H54 (cell line): ENCODE measurements around the gene FANCE.

Source experiments
- DNase-seq: peaks from one replicate; pipeline ENCODE4 v3.0.0; 2011; ENCODE audit warnings: low spot score, mixed read lengths; ENCODE audit not compliant: insufficient read length
- FAIRE-seq: peaks from 3 replicates; lab custom pipeline; 2011; peaks lifted over from hg19 to GRCh38; lab: Jason Lieb, UNC
- POLR2A ChIP-seq: IDR thresholded peaks from 2 replicates; pipeline ENCODE4 v1.6.1; 2011; ENCODE audit warnings: low read depth, mild to moderate bottlenecking, low read length

FANCE gene

DNA sequence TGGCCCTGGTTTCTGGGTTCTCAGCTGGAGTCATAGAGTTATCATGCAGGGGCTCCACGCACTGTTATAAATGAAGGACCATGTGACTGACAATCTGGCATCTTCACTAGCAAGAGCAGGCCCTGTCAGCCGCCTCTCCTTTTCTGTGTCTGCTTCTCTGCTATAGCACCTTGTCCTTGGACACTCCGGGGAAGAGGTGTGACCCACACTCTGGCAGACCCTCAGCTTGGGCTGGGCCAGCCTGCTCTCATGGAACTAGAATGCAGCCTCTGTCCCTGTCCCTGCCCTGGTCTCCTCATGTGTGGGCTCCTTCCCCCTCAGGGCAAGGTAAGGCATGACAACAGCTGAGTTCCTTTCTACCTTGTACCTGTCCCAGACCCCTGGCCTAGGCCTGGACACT lies 10.9 kb upstream of the FANCE start:
- DNase-seq = no peak
- TF ChIP-seq POLR2A = no peak
- FAIRE-seq = no peak

DNA sequence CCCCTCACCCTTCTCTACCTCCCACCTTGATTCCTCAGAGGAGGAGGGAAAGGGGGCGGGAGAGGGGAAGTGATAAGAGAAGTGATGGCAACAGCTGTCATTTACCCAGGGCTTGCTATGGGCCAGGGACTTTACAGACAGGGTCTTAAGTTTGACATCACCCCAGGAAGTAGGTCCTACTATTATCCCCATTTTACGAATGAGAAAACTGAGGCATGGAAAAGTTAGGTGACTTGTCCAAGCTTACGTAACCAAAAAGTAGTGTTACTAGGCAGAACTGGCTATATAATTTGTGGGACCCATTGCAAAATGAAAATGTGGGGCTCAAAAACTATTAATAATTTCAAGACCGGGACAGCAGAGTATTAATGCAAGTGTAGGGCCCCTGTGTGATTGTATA lies 10.5 kb upstream of the FANCE start:
- TF ChIP-seq POLR2A = no peak
- no peak for FAIRE-seq
- no peak for DNase-seq

DNA sequence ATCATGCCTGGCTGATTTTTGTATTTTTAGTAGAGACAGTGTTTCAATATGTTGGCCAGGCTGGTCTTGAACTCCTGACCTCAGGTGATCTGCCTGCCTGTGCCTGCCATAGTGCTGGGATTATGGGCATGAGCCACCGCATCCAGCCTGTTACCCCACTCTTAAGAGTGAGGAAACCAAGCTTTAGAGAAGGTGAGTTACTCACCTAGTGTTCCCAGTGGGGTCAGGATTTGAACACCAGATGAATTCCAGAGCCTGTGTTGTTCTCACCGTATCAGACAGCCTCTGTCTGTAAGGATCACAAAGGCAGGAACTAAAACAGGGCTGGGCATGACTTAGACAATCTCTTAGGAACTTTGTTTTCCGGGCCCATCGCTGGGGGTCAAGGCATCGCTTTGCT lies 9.4 kb upstream of the FANCE start:
- DNase-seq (no peak), FAIRE-seq (no peak)
- no peak for TF ChIP-seq POLR2A

GRCh38 chr6:35443341-35444030 lies 8.7 kb upstream of the FANCE start:
- TF ChIP-seq POLR2A = no peak
- FAIRE-seq (peak; percentile 60), DNase-seq (peak; percentile 72)

- no peak for FAIRE-seq
- no peak for DNase-seq
- no peak for TF ChIP-seq POLR2A
Observed at GRCh38 chr6:35445691-35446090, 6.4 kb upstream of the FANCE start.

GRCh38 chr6:35448191-35448590 lies 3.9 kb upstream of the FANCE start:
- FAIRE-seq (no peak), DNase-seq (no peak)
- no peak for TF ChIP-seq POLR2A

GRCh38 chr6:35449287-35449881 lies 2.8 kb upstream of the FANCE start:
- TF ChIP-seq POLR2A = no peak
- FAIRE-seq = peak; percentile 58
- peak; percentile 72 for DNase-seq

DNA sequence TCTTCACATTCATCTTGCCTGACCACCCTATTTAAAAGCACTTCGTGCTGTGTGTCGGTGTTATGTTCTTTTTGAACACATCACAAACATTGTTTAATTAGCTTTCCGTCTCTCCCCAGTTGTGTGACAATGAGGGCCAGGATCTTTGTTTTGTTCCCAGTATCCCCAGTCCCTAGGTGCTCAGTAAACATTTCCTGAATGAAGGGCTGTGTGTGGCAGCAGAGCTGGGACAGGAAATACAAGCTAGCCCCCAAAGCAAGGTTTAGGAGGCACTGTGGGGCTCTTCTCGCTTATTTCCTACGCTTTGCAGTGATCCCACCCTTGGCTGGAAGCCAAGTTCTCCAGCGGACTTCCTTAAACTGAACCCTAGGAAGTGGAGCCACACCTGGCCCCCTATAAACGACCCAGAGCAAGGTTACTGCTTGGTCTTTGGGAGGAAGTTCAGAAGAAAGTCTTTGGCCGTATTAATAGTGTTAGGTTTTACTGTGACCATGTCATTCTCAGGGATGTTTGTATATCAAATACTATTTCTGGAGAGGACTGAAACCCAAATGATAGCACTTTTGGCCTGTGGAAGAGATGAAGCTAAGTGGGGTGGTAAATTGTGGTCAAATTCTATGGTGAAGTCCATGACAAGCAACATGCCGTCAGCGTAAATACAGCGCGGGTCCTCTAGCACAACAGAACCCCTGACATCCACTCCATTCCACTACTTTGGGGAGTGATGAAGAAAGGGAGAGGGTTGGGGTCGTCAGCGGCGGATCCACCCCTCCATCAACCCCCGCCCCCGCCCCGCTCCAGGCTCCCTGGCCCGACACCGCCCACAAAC lies 570 bp upstream of the FANCE start:
- FAIRE-seq (no peak), DNase-seq (no peak)
- no peak for TF ChIP-seq POLR2A

- no peak for DNase-seq
- no peak for FAIRE-seq
- TF ChIP-seq POLR2A = no peak
Observed at GRCh38 chr6:35453236-35453635, 1.1 kb downstream of the FANCE start.

GRCh38 chr6:35454391-35455110 lies 2.4 kb downstream of the FANCE start:
- no peak for DNase-seq
- TF ChIP-seq POLR2A = no peak

GRCh38 chr6:35457907-35458306 lies 5.8 kb downstream of the FANCE start:
- DNase-seq = no peak
- FAIRE-seq = no peak
- no peak for TF ChIP-seq POLR2A

More at GRCh38 chr6:35454391-35455110, 2.4 kb downstream of the FANCE start:
- FAIRE-seq = no peak

DNA sequence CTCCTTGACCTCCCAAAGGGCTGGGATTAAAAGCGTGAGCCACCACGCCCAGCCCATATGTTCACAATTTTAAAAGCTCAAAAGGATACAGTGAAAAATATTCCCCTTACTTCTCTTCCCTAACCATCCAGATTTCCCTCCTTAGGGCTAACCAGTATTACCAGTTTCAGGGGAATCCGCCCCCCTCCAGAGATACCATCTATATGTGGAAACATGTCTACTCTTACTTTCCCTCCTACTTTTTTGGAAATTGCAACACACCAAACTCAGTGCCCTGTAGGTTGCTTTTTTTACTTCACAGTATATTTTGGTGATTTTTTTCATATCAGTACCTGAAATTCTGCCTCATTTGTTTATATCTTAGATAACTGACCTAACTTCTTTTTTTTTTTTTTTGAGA lies 9.1 kb downstream of the FANCE start:
- TF ChIP-seq POLR2A = no peak

GRCh38 chr6:35463292-35463691 lies 11.2 kb downstream of the FANCE start:
- FAIRE-seq (no peak), DNase-seq (no peak)
- TF ChIP-seq POLR2A = no peak

More for the DNA sequence above, 9.1 kb downstream of the FANCE start:
- FAIRE-seq (no peak), DNase-seq (no peak)

DNA sequence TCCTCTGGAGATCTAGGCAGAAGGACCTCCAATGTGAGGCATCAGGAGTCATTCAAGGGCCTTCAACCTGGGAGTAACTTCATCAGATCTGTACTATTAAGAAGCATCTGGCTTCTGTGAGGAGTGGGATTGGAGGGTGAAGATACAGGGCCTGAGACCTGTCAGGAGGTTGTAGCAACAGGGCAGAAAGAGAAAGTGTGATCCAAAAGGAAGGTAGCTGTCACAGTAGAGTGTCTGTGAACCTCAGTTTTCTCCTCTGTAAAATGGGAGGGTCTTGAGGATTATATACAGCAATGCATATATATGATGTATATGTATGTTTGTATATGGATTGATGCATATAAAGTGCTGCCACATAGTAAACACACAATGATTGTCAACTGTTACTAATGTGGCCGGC lies 13.5 kb downstream of the FANCE start:
- no peak for TF ChIP-seq POLR2A
- FAIRE-seq (no peak), DNase-seq (no peak)
